ENCODE data around the gene ANKS3. TPM values are rescaled to one million over a fixed set of nuclear protein-coding genes. Genes with fewer than 3 reads are reported as not detected.

ANKS3 gene, protein sequence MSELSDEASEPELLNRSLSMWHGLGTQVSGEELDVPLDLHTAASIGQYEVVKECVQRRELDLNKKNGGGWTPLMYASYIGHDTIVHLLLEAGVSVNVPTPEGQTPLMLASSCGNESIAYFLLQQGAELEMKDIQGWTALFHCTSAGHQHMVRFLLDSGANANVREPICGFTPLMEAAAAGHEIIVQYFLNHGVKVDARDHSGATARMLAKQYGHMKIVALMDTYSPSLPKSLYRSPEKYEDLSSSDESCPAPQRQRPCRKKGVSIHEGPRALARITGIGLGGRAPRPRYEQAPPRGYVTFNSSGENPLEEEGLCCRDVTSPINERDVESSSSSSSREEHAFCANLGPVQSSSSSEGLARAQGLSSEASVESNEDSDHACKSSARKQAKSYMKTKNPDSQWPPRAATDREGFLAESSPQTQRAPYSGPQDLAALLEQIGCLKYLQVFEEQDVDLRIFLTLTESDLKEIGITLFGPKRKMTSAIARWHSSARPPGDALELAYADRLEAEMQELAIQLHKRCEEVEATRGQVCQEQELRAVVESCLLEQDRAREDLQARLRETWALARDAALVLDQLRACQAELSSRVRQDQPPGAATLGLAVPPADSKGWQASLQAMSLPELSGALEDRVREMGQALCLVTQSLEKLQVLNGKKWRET
- total RNA-seq = 22.1 TPM

DNA sequence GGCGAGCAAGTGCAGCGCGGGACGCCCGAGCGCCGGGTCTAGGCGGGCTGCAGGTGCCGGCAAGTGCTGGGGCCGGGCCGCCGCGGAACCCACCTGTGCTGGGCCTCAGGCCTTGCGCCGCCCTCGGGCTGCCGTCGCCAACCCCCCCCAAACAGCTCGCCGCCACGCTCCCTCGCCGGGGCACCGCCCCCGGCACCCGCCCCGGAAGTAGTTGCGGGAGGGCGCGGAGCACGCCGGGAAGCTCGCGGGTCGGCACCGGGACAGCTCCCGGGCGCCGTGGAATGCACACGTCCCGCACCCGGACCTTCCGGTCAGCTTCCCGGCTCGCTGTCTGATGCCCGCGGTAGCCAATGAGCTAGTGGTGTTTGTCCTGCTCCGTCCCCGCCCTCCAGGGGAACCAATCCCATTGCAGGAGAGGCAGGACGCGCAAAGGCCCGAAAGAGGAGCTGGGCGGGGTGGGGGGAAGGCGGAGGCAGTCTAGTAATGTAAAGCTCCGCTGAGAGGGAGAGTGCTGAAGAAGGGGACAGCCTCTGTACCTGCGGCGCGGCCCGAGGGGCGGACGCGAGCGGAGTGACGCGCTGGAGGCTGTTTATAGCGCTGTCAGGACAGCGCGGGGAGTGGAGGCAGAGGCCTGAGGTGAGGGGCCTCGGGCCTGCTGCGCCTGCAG is at the start of gene ANKS3, which contains the start of gene DNAAF8:
Gene ANKS3 (minus strand): TSS at position 209 of the 667 bp plus-strand sequence. CDS start 4,122 bp downstream, outside the sequence.
Gene DNAAF8 (plus strand): TSS at position 475 of the 667 bp plus-strand sequence. CDS start 1,978 bp downstream, outside the sequence.
- DNase-seq (ENCODE audit: low read depth in 2 of 3, low spot score in 2 of 3) = peak; percentile 53 to 79 (median 75)

DNA sequence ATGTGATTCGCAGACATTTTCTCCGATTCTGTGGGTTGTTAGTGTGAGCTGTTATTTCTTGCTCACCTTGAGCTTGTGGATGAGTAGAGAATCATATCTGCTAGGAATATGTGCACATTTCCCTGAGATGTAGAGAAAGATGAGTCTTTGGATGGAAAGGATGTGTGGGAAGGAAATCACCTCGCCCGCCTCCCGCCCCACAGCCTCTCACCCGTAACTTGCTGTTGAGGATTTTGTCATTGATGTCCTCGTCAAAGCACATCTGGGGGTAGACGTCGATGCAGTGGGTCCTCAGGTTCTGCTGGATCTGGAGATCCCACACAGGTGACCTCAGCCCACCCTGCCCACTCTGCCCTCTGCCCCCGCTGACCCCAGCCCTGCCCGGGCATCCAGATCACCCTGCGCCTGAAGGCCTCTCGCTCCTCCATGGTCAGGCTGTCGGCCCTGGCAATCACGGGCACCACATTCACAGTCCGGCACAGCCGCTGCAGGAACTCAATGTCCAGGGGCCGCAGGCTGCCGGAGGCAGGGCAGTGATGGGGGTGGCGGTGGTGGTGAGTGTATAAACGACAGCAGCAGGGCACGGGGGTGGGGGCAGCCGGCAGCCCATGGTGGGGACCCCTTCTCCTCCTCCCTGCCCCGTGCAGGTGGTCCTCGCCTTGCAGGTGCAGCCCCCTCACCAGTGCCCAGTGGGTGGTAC is 49.3 kb upstream of the ANKS3 start:
- DNase-seq (ENCODE audit: low read depth in 2 of 3, low spot score in 2 of 3) = no peak

DNA sequence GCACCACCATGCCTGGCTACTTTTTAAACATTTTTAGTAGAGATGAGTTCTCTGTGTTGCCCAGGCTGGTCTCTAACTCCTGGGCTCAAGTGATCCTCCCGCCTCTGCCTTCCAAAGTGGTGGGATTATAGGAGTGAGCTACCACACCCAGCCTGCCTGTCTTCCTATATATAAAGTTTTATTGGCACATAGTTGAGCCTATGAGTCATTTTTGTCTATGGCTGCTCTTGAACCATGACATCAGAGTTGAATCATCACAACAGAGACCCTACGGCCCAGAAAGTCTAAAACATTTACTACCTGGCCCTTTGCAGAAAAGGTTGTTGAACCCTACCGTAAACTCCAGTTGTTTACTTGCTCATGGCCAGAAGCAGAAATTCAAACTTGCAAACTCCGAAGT is 46.2 kb upstream of the ANKS3 start:
- no peak for DNase-seq (ENCODE audit: low read depth in 2 of 3, low spot score in 2 of 3)

DNA sequence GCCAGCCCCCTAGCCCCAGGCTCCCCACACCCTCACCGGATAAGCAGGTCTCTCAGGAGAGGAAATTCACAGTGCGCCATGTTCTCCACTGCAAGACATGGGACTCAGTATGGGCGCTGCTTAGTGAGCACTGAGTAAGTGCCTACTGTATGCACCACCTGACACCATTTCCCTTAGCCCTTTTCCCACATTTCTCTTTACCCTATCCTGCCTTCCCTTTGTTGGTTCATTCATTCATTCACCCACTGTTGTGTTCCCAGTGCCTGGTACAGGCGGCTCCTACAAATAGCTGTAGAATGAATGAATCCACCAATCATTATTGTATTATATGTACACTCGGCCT is 44.0 kb upstream of the ANKS3 start:
- no peak for DNase-seq (ENCODE audit: low read depth in 2 of 3, low spot score in 2 of 3)

DNA sequence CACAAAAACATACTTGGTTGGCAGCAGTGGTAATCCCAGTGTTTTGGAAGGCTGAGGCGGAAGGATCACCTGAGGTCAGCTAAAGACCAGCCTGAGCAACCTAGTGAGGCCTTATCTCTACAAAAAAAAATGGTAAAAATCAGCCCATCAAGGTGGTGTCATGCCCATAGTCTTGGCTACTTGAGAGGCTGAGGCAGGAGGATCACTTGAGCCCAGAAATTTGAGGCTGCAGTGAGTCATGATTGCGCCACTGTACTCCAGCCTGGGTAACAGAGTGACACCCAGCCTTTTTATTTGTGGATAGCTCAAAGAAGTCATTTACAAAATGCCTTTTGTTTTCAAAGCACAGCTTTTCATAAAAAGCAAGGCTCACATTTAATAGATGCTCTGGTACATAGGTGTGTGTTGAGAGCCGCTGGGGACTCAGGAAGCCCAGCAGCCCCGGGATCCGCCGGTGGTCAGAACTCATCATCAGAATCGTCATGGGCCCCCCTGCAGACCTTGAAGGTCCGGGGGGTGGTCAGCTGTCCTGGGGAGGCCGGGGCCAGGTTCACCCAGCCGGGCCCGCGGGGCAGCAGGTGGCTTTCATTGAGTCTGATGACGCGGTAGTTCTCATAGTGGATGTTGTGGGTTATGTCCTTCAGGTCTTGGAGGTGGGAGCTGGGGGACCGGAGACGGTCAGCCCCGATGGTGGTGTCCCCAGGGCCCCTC is 43.4 kb upstream of the ANKS3 start:
- no peak for DNase-seq (ENCODE audit: low read depth in 2 of 3, low spot score in 2 of 3)

DNA sequence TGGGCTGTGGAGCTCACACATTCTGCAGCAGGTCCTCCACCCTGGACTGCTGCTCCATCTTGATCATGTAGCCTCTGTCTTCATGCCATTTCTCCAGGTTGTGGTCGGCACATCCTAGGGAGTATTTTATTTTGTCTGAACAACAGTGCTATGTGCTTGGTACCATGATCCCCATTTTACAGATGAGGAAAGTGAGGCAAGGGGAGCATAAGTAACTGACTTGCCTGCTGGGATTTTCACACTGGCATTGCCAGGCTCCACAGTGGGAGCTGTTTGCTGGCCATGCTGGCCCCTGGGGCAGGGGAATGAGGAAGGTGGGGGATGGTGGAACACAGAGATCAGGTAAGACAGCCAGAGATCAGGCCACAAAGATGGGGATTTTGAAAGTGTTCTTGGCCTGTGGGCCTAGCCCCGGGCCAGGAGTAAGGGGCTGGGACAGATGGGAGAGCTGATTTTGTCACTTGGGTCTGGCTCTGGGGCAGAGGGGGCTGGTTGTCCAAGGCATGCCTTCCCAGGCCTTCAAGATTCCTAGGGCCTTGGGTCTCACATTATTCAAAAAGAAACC is 42.2 kb upstream of the ANKS3 start:
- no peak for DNase-seq (ENCODE audit: low read depth in 2 of 3, low spot score in 2 of 3)

DNA sequence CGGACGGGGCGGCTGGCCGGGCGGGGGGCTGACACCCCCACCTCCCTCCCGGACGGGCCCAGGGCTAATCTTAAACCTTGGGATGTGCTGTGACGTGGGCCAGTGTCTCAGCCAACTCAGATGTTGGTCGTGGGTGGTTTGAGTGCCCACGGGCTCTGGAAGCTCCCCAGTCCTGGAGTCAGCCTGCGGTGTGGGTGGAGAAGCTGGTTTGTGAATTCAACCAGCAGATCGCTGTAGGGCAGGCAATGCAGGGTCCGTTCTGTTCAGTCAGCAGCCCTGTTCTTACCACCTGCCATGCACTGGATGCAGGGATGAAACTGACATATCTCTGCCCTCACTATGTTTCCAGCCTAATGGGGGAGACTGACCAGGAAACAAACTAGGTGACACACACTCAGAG is 40.9 kb upstream of the ANKS3 start:
- no peak for DNase-seq (ENCODE audit: low read depth in 2 of 3, low spot score in 2 of 3)

DNA sequence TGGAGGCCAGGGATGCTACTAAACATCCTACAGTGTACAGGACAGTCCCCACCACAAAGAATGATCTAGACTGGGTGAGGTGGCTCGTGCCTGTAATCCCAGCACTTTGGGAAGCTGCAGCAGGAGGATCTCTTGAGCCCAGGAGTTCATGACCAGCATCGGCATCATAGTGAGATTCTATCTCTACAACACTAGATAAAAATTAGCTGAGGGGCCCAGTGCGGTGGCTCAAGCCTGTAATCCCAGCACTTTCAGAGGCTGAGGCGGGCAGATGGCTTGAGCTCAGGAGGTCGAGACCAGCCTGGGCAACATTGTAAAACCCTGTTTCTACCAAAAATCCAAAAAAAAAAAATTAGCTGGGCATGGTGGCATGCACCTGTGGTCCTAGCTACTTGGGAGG is 38.3 kb upstream of the ANKS3 start:
- DNase-seq (ENCODE audit: low read depth in 2 of 3, low spot score in 2 of 3) = no peak

DNA sequence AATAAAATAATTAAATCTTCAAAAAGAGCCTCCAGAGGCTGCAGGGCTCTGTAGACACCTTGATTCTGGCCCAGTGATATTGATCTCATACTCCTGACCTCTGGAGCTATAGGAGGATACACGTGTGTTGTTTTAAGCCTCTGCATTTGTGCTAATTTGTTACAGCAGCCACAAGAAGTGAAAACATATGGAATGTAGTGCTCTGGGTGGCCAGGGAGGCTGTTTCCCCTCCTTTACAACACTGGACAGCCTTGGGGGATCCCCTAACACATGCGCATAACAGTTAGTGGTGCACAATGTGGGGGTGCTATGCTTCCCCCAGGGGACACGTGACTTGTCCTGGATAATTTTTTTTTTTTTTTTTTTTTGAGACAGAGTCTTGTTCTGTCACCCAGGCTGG is 37.6 kb upstream of the ANKS3 start:
- DNase-seq (ENCODE audit: low read depth in 2 of 3, low spot score in 2 of 3) = no peak

DNA sequence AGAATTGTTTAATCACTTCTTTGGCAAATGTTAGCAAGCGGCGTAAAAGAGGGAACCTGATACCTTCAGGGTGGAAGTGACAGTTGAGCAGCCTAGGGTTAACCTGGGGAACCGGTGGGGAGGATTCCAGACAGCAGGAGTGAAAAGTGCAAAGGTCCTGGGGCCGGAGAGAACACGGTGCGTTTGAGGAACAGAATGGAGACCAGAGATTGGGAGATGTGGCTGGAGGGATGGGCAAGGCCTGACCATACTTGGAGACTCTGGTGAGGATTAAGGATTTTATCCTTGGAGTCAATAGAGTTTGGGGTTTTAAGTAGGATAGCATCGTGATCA is 35.2 kb upstream of the ANKS3 start:
- DNase-seq (ENCODE audit: low read depth in 2 of 3, low spot score in 2 of 3) = no peak

DNA sequence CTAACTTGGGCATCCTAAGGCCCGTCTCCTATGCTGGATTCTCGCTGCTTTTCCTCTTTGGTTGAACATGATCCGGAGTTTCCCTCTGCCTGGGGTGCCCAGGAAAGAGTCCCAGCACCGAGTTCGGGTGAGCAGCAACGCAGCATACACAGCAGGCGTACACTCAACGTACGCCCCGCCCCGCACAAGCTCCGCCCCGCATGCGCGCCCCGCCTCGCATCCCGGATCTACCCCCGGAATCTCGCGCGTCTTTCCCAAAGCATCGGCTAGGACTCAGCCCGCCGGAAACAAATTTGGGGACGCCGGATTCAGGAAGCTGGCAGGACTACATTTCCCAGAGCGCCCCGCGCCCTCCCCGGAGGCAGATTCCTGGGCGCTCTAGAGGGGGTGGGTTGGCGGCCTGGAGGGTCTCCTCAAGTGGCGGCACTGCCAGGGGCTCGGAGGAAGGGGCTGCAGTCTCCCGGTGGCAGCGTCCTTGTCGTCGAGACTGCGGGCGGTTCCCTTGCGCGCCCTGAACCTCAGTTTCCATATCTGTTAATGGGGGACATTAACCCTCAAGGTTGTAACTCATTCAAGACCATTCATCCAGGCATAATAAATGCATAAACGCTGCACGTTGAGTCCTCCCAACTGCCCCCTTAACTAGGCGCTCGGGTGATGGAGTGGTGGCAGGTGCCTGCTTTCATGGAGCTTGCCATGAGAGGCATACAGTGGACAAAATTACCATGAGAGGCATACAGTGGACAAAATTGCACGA is 34.7 kb upstream of the ANKS3 start:
- DNase-seq (ENCODE audit: low read depth in 2 of 3, low spot score in 2 of 3) = peak; percentile 67 to 81 (median 75)

DNA sequence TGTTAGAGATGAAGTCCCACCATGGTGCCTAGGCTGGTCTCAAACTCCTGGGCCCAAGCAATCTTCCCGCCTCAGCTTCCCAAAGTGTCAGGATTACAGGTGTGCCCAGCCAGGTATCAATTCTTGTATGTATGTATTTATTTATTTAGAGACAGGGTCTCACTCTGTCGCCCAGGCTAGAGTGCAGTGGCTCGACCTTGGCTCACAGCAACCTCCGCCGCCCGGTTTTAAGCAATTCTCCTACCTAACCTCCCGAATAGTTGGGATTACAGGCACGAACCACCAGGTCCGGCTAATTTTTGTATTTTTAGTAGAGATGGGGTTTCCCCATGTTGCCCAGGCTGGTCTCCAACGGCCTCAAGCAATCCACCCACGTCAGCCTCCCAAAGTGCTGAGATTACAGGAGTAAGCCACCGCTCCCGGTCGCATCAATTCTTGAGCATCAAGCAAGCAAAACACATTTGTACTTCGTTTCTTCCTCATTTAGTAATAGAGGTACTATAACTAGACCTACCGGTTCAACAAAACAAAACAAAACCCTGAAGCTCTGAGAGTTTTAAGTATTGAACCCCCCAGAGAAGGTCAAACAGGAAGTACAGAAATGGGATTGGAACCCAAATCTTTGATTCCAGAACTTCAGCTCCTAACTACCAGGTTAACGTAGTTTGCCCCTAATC is 33.9 kb upstream of the ANKS3 start:
- DNase-seq (ENCODE audit: low read depth in 2 of 3, low spot score in 2 of 3) = peak in 2 of 3 donors; percentile 22 to 42

DNA sequence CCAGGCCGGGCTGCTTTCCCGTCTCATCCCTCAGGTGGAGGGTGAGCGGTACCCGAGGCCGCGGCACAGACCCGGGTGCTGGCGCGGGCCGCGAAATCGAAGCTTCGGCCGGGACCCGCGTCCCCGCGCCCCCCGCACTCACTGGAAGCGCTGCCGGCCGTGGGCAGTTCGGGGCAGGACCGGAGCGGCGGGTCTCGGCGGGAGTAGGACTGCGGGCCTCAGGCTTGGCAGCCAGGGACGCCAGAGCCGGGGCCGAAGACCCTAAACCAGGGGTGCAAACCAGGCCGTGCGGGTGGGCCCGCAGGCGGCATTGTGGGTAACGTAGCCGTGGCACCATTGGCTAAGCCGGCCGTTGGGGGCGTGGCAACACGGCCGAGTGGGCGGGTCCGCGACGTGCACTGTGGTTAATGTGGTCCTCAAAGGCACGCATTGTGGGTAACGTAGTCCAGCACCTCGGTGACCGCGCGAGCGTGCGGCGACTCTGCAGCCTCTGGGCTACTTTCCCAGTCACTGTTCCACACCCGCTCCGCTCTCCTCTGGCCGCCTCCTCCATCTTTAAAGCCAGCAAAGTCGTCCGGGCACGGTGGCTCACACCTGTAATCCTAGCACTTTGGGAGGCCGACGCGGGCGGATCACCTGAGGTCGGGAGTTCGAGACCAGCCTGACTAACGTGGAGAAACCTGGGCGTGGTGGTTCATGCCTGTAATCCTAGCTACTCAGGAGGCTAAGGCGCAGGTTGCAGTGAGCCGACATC is 33.0 kb upstream of the ANKS3 start, which contains the start of gene ZNF500:
Gene ZNF500 (minus strand): TSS at position 288 of the 754 bp plus-strand sequence. CDS start 1,184 bp downstream, outside the sequence.
- peak; percentile 85 to 94 (median 92) for DNase-seq (ENCODE audit: low read depth in 2 of 3, low spot score in 2 of 3)

DNA sequence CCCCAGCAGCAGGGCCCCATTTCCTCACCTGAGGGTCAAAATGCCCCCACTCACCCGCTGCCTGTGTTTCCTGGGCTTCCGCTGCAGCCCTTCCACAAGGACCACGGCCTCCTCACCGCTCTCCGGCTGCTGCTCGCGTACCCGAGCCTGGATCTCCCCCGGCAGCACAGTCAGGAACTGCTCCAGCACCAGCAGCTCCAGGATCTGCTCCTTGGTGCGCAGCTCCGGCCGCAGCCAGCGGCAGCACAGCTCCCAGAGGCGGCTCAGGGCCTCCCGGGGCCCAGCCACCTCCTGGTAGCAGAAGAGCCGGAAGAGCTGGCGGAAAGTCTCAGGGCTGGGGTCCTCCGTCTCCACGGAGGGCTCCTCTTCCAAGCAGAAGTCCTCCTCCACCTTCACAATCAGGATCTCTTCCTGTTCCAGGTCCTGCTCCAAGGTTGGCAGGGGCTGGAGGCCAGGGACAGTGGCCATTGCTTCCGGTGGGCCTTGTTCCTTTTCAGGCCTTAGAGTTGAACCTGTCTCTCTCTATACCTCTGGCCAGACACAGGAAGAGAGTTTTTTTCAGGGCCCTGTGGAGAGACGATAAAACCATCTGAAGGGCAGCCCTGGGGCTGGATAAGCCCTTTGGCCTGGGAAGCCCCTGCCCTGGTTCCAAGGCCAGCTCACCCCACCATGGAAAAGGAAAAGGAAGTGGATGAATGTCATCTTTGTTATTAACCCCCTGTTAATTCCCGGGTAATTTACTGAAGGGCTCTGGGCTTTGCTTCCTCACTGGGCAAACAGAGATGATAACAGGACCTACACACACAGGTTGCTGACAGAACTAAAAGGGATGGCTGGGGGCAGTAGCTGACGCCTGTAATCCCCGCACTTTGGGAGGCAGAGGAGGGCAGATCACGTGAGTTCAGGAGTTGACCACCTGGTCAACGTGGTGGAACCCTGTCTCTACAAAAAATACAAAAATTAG is 31.7 kb upstream of the ANKS3 start:
- no peak for DNase-seq (ENCODE audit: low read depth in 2 of 3, low spot score in 2 of 3)

DNA sequence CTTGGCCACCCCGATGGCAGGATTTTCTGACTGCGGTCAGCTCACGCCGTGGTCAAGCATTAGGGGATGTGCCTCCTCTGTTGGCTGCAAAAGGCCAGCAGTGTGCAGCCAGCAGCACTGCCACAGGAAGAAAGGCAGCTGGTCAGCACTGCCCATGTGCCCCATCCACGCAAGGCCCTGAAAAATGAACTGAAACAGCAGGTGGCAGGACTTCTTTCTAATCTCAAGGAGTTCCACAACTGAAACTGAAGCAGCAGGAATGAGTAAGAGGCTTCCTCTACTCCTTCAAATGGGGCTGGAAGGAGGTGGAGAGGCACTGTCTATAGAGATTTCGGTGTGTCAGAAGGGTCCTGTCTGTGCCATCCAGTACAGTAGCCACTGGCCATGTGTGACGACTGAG is 29.7 kb upstream of the ANKS3 start:
- no peak for DNase-seq (ENCODE audit: low read depth in 2 of 3, low spot score in 2 of 3)

DNA sequence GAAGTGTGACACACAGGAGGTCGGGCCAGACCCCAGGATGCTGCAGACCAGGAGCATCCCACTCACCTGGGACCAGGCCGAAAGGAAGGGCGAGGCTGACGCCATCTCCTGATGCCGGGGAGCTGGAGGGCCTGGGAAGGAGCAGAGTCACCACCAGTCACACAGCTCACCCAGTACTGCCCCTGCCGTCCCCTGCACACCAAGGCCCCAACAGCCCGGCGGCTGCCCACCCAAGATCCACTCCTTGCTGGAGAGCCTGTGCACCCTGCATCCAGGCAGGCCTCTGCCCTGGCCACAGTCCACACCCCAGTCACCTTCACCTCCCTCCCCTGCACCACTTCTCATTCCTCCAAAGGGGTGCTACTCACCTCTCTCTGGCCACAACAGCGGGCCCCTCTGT is 28.1 kb upstream of the ANKS3 start:
- no peak for DNase-seq (ENCODE audit: low read depth in 2 of 3, low spot score in 2 of 3)
